Hematopoietic multipotent progenitor cell treated with erythropoietin and hydrocortisone succinate and interleukin-3 and kit ligand, for 6 days (in vitro differentiated cells): ENCODE measurements around the gene P2RX5.
"Not testable (repeated sequence)": the region's sequence is repeated elsewhere in the genome, so short reads cannot be mapped to it uniquely, and the experiment has no call there.

Experiments
- DNase-seq: peaks from one replicate; pipeline ENCODE4 v3.0.0-alpha.2; 2015

Gene P2RX5

GRCh38 chr17:3695723-3696411 is at the start of gene P2RX5:
P2RX5 (minus strand) TSS chr17:3696155; CDS start chr17:3696005, 150 bp downstream.
- DNase-seq: peak; percentile 71

GRCh38 chr17:3745071-3745470 is 49.1 kb upstream of the P2RX5 start:
- no peak for DNase-seq

GRCh38 chr17:3744014-3744413 is 48.1 kb upstream of the P2RX5 start:
- no peak for DNase-seq

- DNase-seq: no peak
These were observed 44.7 kb upstream of the P2RX5 start for GRCh38 chr17:3740611-3741073.

- no peak for DNase-seq
These were observed 43.6 kb upstream of the P2RX5 start for GRCh38 chr17:3739422-3740124.

- no peak for DNase-seq
These were observed 42.8 kb upstream of the P2RX5 start for GRCh38 chr17:3738562-3739295.

GRCh38 chr17:3735515-3735914 is 39.6 kb upstream of the P2RX5 start:
- DNase-seq: peak; percentile 42

GRCh38 chr17:3734911-3735276 is 38.9 kb upstream of the P2RX5 start:
- not testable (repeated sequence) for DNase-seq

GRCh38 chr17:3732210-3732621 is 36.3 kb upstream of the P2RX5 start:
- no peak for DNase-seq

GRCh38 chr17:3730881-3731429 is 35.0 kb upstream of the P2RX5 start:
- no peak for DNase-seq

- no peak for DNase-seq
These were observed 33.9 kb upstream of the P2RX5 start for GRCh38 chr17:3729881-3730280.

GRCh38 chr17:3728099-3728498 is 32.1 kb upstream of the P2RX5 start:
- not testable (repeated sequence) for DNase-seq

- DNase-seq: no peak
These were observed 31.1 kb upstream of the P2RX5 start for GRCh38 chr17:3727041-3727440.

GRCh38 chr17:3724378-3725077 is 28.6 kb upstream of the P2RX5 start:
- DNase-seq: no peak

GRCh38 chr17:3723556-3724377 is 27.8 kb upstream of the P2RX5 start, which contains the start of gene HASPIN:
HASPIN (plus strand) TSS chr17:3723903; CDS start chr17:3723936, 33 bp downstream.
- peak; percentile 96 for DNase-seq

- DNase-seq: peak; percentile 48
These were observed 27.2 kb upstream of the P2RX5 start for GRCh38 chr17:3723188-3723555.

- DNase-seq: no peak
These were observed 26.8 kb upstream of the P2RX5 start for GRCh38 chr17:3722716-3723115.

- no peak for DNase-seq
These were observed 23.3 kb upstream of the P2RX5 start for GRCh38 chr17:3719265-3719664.

GRCh38 chr17:3718201-3718600 is 22.2 kb upstream of the P2RX5 start:
- no peak for DNase-seq

GRCh38 chr17:3715296-3715695 is 19.3 kb upstream of the P2RX5 start:
- DNase-seq: no peak

- peak; percentile 97 for DNase-seq
These were observed 17.0 kb upstream of the P2RX5 start for GRCh38 chr17:3712811-3713463.
